ENCODE measurements around the gene TFF3. TPM values are rescaled to one million over a fixed set of nuclear protein-coding genes. Genes with fewer than 3 reads are reported as not detected.

Gene TFF3
- polyA plus RNA-seq, 1 donor from 2014 or later = not detected

GRCh38 chr21:42302076-42302650 lies 13.0 kb downstream of the TFF3 start:
- TF ChIP-seq CTCF (IDR thresholded peaks at IDR 0.05; ENCODE audit: poor library complexity, severe bottlenecking) (no peak), EZH2 (IDR thresholded peaks at IDR 0.05; ENCODE audit: borderline replicate concordance, insufficient read depth, low read length, poor library complexity, severe bottlenecking) (no peak), TAF1 (IDR thresholded peaks at IDR 0.05; ENCODE audit: low read depth) (no peak), EP300 (conservative IDR thresholded peaks at IDR 0.05; ENCODE audit: poor library complexity, severe bottlenecking) (no peak)
- H3K4me2 ChIP-seq (ENCODE audit: low read length) = no peak overlapping the region
- H4K20me1 ChIP-seq (ENCODE audit: insufficient read depth) = no peaks in the 10 kb centered on the region
- H3F3A ChIP-seq (ENCODE audit: insufficient read depth, low read length, poor library complexity, severe bottlenecking) = no peaks in the 10 kb centered on the region
- H3K36me3 ChIP-seq (ENCODE audit: insufficient read depth, low read length) = no peaks in the 10 kb centered on the region
- H3K27me3 ChIP-seq (ENCODE audit: insufficient read depth, low read depth, low read length) = no peaks in the 10 kb centered on the region
- H3K27ac ChIP-seq (ENCODE audit: low read length) = no peak overlapping the region
- H3K9me2 ChIP-seq (ENCODE audit: insufficient read depth, low read length) = no peaks in the 10 kb centered on the region
- H3K4me3 ChIP-seq (ENCODE audit: low read length) = no peak overlapping the region
- H3K9ac ChIP-seq (ENCODE audit: low read length) = no peak overlapping the region
- no peaks in the 10 kb centered on the region for H3K9me3 ChIP-seq (ENCODE audit: low read length)
- H3K79me2 ChIP-seq (replicated peaks; ENCODE audit: insufficient read depth, low read length) = no peaks in the 10 kb centered on the region
- H2AFZ ChIP-seq (ENCODE audit: low read depth, low read length) = no peak overlapping the region

GRCh38 chr21:42301371-42302075 lies 13.7 kb downstream of the TFF3 start:
- H3K9me3 ChIP-seq (ENCODE audit: low read length) = no peaks in the 10 kb centered on the region
- H2AFZ ChIP-seq (ENCODE audit: low read depth, low read length) = no peak overlapping the region
- no peak overlapping the region for H3K4me3 ChIP-seq (ENCODE audit: low read length)
- no peaks in the 10 kb centered on the region for H3K79me2 ChIP-seq (replicated peaks; ENCODE audit: insufficient read depth, low read length)
- TF ChIP-seq EZH2 (IDR thresholded peaks at IDR 0.05; ENCODE audit: borderline replicate concordance, insufficient read depth, low read length, poor library complexity, severe bottlenecking) = no peak
- no peak for TF ChIP-seq REST (IDR thresholded peaks at IDR 0.05; ENCODE audit: borderline replicate concordance)
- no peak for TF ChIP-seq POLR2AphosphoS5 (IDR thresholded peaks at IDR 0.05)
- TF ChIP-seq EP300 (conservative IDR thresholded peaks at IDR 0.05; ENCODE audit: poor library complexity, severe bottlenecking) = no peak
- TF ChIP-seq CTCF (IDR thresholded peaks at IDR 0.05; ENCODE audit: poor library complexity, severe bottlenecking) = no peak
- no peak for TF ChIP-seq TAF1 (IDR thresholded peaks at IDR 0.05; ENCODE audit: low read depth)
- no peak for TF ChIP-seq MXI1 (conservative IDR thresholded peaks at IDR 0.05; ENCODE audit: poor library complexity, severe bottlenecking)
- no peak for TF ChIP-seq RAD21 (conservative IDR thresholded peaks at IDR 0.05)
- TF ChIP-seq SMC3 (conservative IDR thresholded peaks at IDR 0.05; ENCODE audit: poor library complexity) = no peak
- no peak overlapping the region for H3K4me2 ChIP-seq (ENCODE audit: low read length)
- no peaks in the 10 kb centered on the region for H3K36me3 ChIP-seq (ENCODE audit: insufficient read depth, low read length)
- H3K27ac ChIP-seq (ENCODE audit: low read length) = no peak overlapping the region
- no peaks in the 10 kb centered on the region for H3K27me3 ChIP-seq (ENCODE audit: insufficient read depth, low read depth, low read length)
- no peaks in the 10 kb centered on the region for H3K9me2 ChIP-seq (ENCODE audit: insufficient read depth, low read length)
- H3K9ac ChIP-seq (ENCODE audit: low read length) = no peak overlapping the region
- H4K20me1 ChIP-seq (ENCODE audit: insufficient read depth) = no peaks in the 10 kb centered on the region
- no peaks in the 10 kb centered on the region for H3F3A ChIP-seq (ENCODE audit: insufficient read depth, low read length, poor library complexity, severe bottlenecking)

Measured in neural cell (in vitro differentiated cells).